ACHN (cell line): ENCODE data around the gene UGT1A10.

Experiments used
- DNase-seq: peaks from one replicate; pipeline ENCODE4 v3.0.0-alpha.2; 2015
- in situ Hi-C: cut with HindIII; loops from 2 replicates; pipeline ENCODE4 v1.10.0; 2017; ENCODE audit warnings: low sequenced_read_pairs, low pct_ligation_motif_present, low pct_unique_long_range_greater_than_20kb

UGT1A10 gene

DNA sequence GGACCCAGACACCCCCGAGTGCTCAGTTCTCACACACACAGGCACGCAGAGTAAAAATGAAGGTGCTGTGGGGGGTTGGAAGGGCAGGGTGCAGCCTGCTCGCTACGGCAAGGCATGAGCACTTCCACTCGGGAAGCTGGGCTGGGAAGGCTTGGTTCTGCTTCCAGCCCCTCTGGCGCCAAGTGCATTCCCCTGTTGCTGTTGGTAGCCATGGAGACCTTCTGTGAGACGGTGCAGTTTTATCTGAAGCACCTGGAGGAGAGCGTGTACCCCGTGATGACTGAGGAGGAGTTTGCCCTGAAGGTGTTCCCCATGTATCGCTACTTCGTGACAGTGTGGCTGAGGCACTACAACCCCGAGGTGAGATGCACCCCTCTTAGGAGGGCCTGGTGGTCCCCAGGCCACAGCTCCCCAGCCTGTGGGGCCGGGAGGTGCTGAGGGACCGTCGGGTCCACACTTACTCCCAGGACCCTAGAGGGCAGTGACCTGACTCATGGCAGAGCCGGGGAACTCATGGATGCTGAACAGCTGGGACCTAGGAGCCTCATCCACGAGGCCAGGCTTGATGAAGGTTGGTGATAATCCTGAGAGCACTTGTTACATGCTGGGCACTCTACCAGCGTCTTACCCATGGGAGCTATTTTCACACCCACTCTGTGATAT is 157.3 kb downstream of the UGT1A10 start:
- in situ Hi-C loops = no loop called here
- no peak for DNase-seq

DNA sequence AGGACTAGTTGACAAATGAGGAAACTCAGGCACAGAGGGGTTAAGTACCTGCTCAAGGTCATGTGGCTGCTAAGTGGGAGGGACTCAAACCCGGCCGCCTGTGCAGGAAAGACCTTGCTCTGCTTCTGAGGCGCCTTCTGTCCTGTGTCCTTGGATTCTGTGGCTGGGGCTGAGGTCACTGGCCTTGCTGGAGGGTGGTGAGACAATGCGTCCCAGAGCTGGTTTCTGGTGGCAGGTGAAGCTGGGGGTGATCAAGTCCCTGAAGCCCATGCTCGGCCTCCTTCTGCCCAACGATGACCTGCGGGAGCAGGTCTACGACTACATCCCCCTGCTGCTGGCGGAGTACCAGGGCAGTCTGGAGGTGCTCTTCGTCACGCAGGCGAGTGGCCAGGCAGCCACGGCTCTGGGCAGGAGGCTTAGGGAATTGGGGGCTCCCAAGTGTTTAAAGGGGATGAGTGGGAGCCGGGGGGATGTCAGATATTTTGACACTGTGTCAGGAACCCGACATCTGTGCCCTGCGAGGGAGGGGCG is 157.9 kb downstream of the UGT1A10 start:
- in situ Hi-C loops = no loop called here
- no peak for DNase-seq

GRCh38 chr2:233795735-233796171 is 159.5 kb downstream of the UGT1A10 start:
- in situ Hi-C loops = no loop called here
- no peak for DNase-seq

DNA sequence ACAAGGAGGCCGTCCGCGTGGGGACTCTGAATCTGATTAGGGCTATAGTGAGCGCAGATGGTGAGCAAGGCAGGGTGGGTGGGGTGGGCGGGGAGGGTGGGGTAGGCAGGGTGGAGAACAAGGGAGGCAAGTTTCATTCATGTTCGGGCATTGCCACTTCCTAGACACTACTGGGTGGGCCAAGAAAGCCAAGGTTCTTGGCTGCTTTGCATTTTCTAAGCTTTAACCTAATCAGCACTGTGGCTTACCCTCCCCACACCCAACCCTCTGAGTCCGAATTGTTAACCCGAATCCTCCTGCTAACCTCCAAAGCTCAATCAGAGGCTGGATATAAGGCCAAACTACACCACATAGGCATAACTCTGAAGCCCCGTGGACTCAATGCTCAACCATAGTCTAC is 160.0 kb downstream of the UGT1A10 start:
- in situ Hi-C loops = no loop called here

GRCh38 chr2:233798335-233799086 is 162.3 kb downstream of the UGT1A10 start:
- in situ Hi-C loops = no loop called here
- DNase-seq = no peak

More for the DNA sequence above, 160.0 kb downstream of the UGT1A10 start:
- no peak for DNase-seq

- in situ Hi-C loops = no loop called here
- DNase-seq = no peak
Observed at GRCh38 chr2:233799087-233799665, 162.9 kb downstream of the UGT1A10 start.

DNA sequence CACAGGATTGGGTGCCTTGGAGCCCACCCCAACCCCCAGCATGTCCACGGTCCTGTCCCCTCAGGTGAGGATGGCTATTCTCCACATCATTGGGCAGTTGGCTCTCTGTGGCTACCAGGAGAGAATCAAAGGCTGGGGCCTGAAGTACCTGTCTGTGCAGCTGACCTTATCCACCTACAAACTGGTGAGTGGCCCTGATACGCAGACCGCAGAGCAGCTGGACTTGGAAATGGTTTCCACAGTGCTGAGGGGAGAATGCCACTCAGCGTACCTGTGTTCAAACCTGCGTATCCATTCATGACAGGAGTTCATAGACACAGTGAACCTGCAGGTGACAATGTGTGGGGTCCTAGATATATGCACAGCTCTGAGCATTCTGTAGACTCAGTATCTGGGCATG is 163.5 kb downstream of the UGT1A10 start:
- in situ Hi-C loops = no loop called here
- no peak for DNase-seq

DNA sequence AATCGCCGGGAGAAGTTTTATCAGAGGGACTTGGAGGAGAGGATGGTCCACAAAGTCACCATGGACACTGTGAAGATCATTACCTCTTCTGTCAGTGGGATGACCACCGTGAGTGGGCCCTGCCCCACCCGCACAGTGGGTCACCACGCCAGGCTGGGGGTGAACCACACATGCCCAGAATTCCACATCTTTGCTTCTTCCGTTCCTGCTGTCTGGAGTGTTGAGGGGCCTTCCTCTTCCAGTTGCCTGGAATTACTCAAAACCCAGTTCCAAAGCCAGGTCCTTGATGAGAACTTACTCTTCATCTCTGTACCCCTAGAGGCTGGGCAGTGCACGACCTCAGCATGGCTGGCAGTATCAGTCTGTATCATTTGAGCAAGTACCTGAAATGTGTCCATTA is 164.0 kb downstream of the UGT1A10 start:
- in situ Hi-C loops = no loop called here
- no peak for DNase-seq

DNA sequence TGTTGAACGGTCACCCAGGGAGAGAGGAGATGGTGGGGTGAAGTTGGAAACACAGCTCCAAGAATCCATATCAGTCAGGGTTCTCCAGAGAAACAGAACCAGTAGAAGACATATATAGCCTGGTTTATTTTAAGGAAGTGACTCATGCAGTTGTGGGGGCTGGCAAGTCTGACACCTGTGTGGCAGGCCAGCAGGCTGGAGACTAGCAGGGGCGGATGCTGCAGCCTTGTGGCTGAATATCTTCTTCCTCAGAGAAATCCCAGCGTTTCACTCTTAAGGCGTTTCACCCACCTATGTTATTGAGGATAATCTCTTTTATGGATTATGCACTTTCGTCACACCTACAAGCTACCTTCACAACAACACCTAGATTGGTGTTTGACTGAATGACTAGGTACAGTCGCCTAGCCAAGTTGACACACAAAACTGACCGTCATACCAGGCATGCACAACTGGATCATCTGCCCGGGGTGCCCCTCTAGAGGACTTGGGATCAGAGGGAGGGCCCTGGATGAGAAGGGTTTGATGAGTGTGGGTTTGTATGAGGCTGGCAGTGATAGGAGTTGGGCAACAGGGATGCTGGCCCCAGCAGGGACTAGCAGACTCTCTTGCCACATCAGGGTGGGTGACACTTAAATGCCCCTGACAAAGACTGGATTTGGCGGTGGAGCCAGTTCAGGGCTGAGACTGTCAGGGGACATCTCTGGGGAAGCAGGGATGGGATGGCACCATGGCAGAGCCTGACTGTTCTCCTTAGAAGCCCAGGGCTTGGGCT is 165.3 kb downstream of the UGT1A10 start:
- no peak for DNase-seq
- in situ Hi-C loops = no loop called here

- no peak for DNase-seq
- in situ Hi-C loops = no loop called here
Observed at GRCh38 chr2:233802132-233802815, 166.0 kb downstream of the UGT1A10 start.

GRCh38 chr2:233803292-233803911 is 167.2 kb downstream of the UGT1A10 start:
- in situ Hi-C loops = no loop called here

GRCh38 chr2:233803994-233804393 is 167.7 kb downstream of the UGT1A10 start:
- in situ Hi-C loops = no loop called here
- DNase-seq = no peak

More at GRCh38 chr2:233803292-233803911, 167.2 kb downstream of the UGT1A10 start:
- DNase-seq = no peak

DNA sequence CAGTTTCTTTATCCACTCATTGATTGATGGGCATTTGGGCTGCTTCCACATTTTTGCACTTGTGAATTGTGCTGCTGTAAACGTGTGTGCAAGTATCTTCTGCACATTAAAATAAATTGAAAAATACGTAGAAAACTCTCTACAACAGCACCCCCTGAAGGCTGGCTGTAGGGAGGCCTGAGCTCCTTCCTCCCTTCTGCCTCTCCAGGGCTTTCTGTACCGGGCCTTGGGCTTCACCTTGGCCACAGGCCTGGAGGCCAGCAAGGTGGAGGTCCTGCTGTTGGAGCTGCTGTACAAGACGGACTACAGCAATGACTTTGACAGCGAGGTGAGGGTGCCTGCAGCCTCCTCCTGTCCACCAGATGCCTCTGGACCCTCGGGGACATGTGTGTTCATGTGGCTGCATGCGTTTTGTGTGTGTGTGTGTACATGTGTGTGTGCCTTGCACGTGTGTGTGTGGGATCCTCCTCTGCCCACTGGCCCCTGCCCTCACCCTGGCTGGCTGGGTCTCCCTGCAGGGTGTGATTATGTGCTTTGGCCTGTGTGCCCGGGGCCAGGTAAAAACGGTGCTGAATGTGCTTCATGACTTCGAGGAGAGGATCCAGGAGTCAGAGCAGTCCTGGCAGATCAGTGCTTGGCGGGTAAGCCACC is 171.1 kb downstream of the UGT1A10 start:
- DNase-seq = no peak
- in situ Hi-C loops = no loop called here

- DNase-seq = no peak
- in situ Hi-C loops = no loop called here
Observed at GRCh38 chr2:233807966-233808935, 172.0 kb downstream of the UGT1A10 start.

GRCh38 chr2:233810385-233810784 is 174.1 kb downstream of the UGT1A10 start:
- in situ Hi-C loops = no loop called here
- DNase-seq = no peak

GRCh38 chr2:233811087-233811486 is 174.8 kb downstream of the UGT1A10 start:
- in situ Hi-C loops = no loop called here

More at GRCh38 chr2:233811087-233811486, 174.8 kb downstream of the UGT1A10 start:
- no peak for DNase-seq
